Measurements from ENCODE around the gene GAS7. TPM values are rescaled to one million over a fixed set of nuclear protein-coding genes. Genes with fewer than 3 reads are reported as not detected.

Gene GAS7
- polyA plus RNA-seq, 1 donor (not counting 4 experiments of a cell fraction or from before 2014, with no cell fraction given), result 0.10 TPM

DNA sequence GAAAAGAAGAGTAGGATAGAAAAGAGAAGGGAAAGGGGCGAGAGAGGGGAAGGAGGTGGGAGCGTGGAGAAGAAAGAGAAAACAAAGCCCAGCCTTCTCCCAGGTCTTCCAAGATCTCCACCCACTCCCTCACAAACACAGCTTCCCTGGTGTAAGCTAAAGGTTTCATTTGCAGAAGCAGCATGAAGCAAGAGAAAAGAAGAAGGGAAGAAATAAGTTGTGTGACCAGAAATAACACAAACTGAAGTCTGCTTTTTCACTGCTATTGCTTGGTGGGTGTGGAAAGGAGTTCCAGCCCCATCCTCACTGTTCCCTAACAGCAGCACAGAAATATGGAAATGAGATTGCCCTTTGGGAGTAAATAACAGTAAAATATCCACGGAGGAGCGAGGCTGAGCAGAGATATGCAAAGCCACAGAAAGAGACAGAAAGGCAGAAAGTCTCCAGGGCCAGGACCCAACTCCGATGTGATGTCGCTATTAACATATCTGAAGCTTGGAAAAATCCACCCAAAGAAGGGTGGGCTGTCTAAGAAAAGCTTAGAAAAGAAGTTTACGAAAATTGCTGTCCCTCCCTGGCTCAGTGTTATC, 10.3 kb upstream of the GAS7 start:
- Histone ChIP-seq H2AFZ (ENCODE audit: control insufficient read depth, low read length) (no peak overlapping the region), H3K9ac (ENCODE audit: control insufficient read depth, extremely low read depth, insufficient read depth, low read length) (no peak overlapping the region), H3K36me3 (ENCODE audit: control insufficient read depth in 2 of 2, extremely low read depth in 1 of 2, insufficient read depth in 2 of 2, low read length in 2 of 2) (no peaks in the 10 kb centered on the region), H3K27me3 (ENCODE audit: control insufficient read depth, extremely low read depth, insufficient read depth, low read length) (no peaks in the 10 kb centered on the region), H3K79me2 (ENCODE audit: control insufficient read depth, insufficient read depth, low read length) (no peaks in the 10 kb centered on the region), H3K9me3 (ENCODE audit: control insufficient read depth, low read depth, low read length) (peaks cover 7% of the 10 kb centered on the region), H3K4me2 (ENCODE audit: control insufficient read depth, extremely low read depth, insufficient read depth, low read depth, low read length) (no peak overlapping the region), H3K9me1 (ENCODE audit: control insufficient read depth, extremely low read depth, insufficient read depth, low read length) (no peaks in the 10 kb centered on the region), H4K20me1 (ENCODE audit: control insufficient read depth, extremely low read depth, insufficient read depth, low read length) (no peaks in the 10 kb centered on the region), H3K27ac (ENCODE audit: control insufficient read depth, insufficient read depth, low read length) (no peak overlapping the region), H3K4me3 (ENCODE audit: control insufficient read depth in 2 of 3, extremely low read depth in 1 of 3, insufficient read depth in 2 of 3, low read depth in 1 of 3, low read length in 3 of 3) (no peak overlapping the region), H3K4me1 (ENCODE audit: control insufficient read depth, extremely low read depth, insufficient read depth, low read length) (no peaks in the 10 kb centered on the region)
- DNase-seq (ENCODE audit: low read depth, low spot score) (no peak), FAIRE-seq (no peak)
- TF ChIP-seq, protein P1, sequence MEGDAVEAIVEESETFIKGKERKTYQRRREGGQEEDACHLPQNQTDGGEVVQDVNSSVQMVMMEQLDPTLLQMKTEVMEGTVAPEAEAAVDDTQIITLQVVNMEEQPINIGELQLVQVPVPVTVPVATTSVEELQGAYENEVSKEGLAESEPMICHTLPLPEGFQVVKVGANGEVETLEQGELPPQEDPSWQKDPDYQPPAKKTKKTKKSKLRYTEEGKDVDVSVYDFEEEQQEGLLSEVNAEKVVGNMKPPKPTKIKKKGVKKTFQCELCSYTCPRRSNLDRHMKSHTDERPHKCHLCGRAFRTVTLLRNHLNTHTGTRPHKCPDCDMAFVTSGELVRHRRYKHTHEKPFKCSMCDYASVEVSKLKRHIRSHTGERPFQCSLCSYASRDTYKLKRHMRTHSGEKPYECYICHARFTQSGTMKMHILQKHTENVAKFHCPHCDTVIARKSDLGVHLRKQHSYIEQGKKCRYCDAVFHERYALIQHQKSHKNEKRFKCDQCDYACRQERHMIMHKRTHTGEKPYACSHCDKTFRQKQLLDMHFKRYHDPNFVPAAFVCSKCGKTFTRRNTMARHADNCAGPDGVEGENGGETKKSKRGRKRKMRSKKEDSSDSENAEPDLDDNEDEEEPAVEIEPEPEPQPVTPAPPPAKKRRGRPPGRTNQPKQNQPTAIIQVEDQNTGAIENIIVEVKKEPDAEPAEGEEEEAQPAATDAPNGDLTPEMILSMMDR (optimal IDR thresholded peaks at IDR 0.05 in 1 of 3, IDR thresholded peaks at IDR 0.05 in 1 of 3, conservative IDR thresholded peaks at IDR 0.05 in 1 of 3; ENCODE audit: extremely low read depth in 1 of 3, insufficient read depth in 2 of 3, low read length in 3 of 3), result no peak
- no peak for TF ChIP-seq EZH2 (IDR thresholded peaks at IDR 0.05; ENCODE audit: low read length)
- dilution Hi-C loops (cut with MboI; ENCODE audit: extremely low pct_ligation_motif_present, low sequenced_read_pairs), result no loop called here

DNA sequence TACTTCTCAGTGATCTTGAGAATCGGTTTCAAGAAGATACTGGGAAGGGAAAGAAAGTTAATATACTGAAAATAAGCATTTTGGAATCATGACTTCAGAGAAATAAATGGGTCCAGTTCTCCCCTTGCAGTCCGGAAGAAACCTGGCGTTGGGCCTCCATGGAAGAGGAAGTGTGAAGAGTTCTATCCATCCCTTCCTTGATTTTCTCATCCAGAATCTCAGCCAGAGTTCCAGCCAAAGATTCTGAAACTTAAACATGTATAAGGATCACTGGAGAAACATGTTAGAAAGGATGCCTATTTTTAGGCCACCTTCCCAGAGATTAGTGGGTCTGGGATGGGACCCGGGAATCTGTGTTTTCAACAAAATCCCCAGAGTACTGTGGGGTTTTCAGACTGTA, 8.7 kb upstream of the GAS7 start:
- Histone ChIP-seq H2AFZ (ENCODE audit: control insufficient read depth, low read length) (no peak overlapping the region), H3K4me3 (ENCODE audit: control insufficient read depth in 2 of 3, extremely low read depth in 1 of 3, insufficient read depth in 2 of 3, low read depth in 1 of 3, low read length in 3 of 3) (no peak overlapping the region), H3K79me2 (ENCODE audit: control insufficient read depth, insufficient read depth, low read length) (no peaks in the 10 kb centered on the region), H3K9me1 (ENCODE audit: control insufficient read depth, extremely low read depth, insufficient read depth, low read length) (no peaks in the 10 kb centered on the region), H3K27me3 (ENCODE audit: control insufficient read depth, extremely low read depth, insufficient read depth, low read length) (no peaks in the 10 kb centered on the region), H3K9ac (ENCODE audit: control insufficient read depth, extremely low read depth, insufficient read depth, low read length) (no peak overlapping the region), H3K36me3 (ENCODE audit: control insufficient read depth in 2 of 2, extremely low read depth in 1 of 2, insufficient read depth in 2 of 2, low read length in 2 of 2) (no peaks in the 10 kb centered on the region), H3K4me2 (ENCODE audit: control insufficient read depth, extremely low read depth, insufficient read depth, low read depth, low read length) (no peak overlapping the region), H3K9me3 (ENCODE audit: control insufficient read depth, low read depth, low read length) (peaks cover 7% of the 10 kb centered on the region), H3K4me1 (ENCODE audit: control insufficient read depth, extremely low read depth, insufficient read depth, low read length) (no peaks in the 10 kb centered on the region), H4K20me1 (ENCODE audit: control insufficient read depth, extremely low read depth, insufficient read depth, low read length) (no peaks in the 10 kb centered on the region), H3K27ac (ENCODE audit: control insufficient read depth, insufficient read depth, low read length) (no peak overlapping the region)
- no peak for TF ChIP-seq EZH2 (IDR thresholded peaks at IDR 0.05; ENCODE audit: low read length)
- TF ChIP-seq, protein P1 (optimal IDR thresholded peaks at IDR 0.05 in 1 of 3, IDR thresholded peaks at IDR 0.05 in 1 of 3, conservative IDR thresholded peaks at IDR 0.05 in 1 of 3; ENCODE audit: extremely low read depth in 1 of 3, insufficient read depth in 2 of 3, low read length in 3 of 3), result no peak
- DNase-seq (ENCODE audit: low read depth, low spot score) (no peak), FAIRE-seq (no peak)
- dilution Hi-C loops (cut with MboI; ENCODE audit: extremely low pct_ligation_motif_present, low sequenced_read_pairs), result no loop called here

Measured in keratinocyte (primary cell).